Right lung (tissue), 5 donors: Measurements from ENCODE around the gene HMG20A. TPM values are rescaled to one million over a fixed set of nuclear protein-coding genes. Genes with fewer than 3 reads are reported as not detected.
A peak's percentile ranks its signal among the peaks of the same experiment; 100 is the strongest.

Experiments used
- DNase-seq, 2 donors: peaks; one replicate each; pipeline ENCODE4 v3.0.0-alpha.2; 2013
- polyA plus RNA-seq, 5 donors: library from polyadenylated mRNA; unstranded; fragments of 120-200 nt; gene quantifications; one replicate each; pipeline versions ENCODE4 v1.2.1 to v1.2.3, GENCODE V29; 2013; ENCODE audit warnings: inconsistent platforms in 1 of 5, low replicate concordance in 1 of 5; ENCODE audit not compliant: insufficient read length in 5 of 5, insufficient read depth in 1 of 5

Gene HMG20A
- polyA plus RNA-seq, 5 donors = 55.9 to 94.7 (median 79.0) TPM

GRCh38 chr15:77421370-77421700 is 647 bp downstream of the HMG20A start:
- no peak for DNase-seq

- DNase-seq = no peak
Observed at GRCh38 chr15:77425104-77425503, 4.4 kb downstream of the HMG20A start.

DNA sequence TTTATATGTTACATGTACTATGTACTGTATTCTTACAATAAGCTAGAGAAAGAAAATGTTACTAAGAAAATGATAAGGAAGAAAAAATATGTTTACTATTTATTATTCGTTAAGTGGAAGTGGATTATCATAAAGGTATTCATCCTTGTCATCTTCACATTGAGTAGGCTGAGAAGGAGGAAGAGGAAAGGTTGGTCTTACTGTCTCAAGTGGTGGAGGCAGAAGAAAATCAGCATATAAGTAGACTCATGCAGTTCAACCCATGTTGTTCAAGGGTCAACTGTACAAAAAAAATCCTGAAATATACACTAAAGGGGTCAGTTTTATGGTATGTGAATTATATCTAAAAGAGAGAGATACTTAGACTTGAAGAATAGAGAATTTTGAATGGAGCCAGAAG is 5.7 kb downstream of the HMG20A start:
- DNase-seq = no peak

- DNase-seq = no peak
Observed at GRCh38 chr15:77426871-77427270, 6.2 kb downstream of the HMG20A start.

GRCh38 chr15:77430213-77430612 is 9.5 kb downstream of the HMG20A start:
- DNase-seq = no peak

GRCh38 chr15:77430652-77431051 is 10.0 kb downstream of the HMG20A start:
- DNase-seq = no peak

DNA sequence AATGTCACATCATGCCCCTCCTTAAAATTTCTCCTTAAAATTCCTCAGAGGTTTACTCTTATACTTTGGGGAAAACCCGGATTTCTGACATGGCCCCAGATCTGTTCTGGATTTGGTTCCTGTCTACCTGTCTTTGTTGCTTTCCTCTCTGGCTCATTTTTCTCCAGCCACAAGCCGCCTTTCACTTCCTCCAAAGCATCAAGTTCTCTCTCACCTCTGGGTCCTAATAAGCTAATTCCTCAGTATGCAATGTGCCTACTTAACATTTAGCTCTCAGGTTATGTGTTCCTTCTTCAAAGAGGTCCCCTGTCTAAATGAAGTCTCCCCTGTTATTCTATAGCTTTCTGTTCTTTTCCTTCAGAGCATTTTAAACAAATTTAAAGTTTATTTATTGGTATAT is 16.1 kb downstream of the HMG20A start:
- DNase-seq = no peak

DNA sequence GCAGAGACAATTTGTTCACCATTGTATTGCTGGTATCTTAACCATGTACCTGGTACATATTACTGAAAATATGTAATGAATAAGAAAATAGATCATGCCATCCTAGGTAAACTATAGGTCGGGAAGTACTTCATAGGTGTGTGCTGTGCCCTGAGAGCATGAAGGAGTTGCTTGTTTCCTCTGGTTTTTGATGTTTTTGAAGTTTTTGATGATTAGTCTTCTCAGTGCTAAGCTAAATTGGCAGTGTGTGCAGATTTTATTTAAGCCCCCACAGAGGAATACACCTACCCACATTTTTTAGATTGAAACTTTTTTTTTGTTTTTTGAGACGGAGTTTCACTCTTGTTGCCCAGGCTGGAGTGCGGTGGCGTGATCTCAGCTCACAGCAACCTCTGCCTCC is 16.6 kb downstream of the HMG20A start:
- DNase-seq = no peak

DNA sequence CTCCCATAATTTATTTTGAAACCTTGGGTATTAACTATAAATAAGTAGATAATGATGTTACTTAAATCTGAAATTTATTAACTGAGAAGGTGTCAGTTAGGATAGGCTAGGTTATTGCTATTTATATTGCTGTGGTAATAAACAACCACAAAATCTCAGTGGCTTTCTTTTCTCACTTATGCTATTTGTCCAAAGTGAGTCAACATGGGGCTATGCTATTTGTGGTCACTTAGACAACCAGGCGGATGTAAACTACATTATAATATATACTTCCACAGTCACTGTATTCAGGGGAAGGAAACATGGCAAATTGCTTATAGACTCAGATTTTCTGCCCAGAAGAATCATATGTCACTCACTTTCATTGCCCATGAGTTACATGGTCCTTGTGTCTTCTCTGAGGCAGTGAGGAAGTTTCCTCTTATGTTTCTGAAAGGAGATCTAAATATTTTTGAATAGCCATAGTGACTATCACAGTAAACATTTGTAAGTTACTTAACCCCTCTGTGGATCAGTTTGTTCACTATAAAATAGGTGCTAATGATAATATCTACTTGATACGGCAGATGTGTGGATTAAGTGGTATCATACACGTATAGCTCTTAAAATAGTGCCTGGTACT is 19.8 kb downstream of the HMG20A start:
- no peak for DNase-seq

- DNase-seq = no peak
Observed at GRCh38 chr15:77446840-77447390, 26.2 kb downstream of the HMG20A start.

GRCh38 chr15:77454265-77454664 is 33.6 kb downstream of the HMG20A start:
- DNase-seq = no peak

DNA sequence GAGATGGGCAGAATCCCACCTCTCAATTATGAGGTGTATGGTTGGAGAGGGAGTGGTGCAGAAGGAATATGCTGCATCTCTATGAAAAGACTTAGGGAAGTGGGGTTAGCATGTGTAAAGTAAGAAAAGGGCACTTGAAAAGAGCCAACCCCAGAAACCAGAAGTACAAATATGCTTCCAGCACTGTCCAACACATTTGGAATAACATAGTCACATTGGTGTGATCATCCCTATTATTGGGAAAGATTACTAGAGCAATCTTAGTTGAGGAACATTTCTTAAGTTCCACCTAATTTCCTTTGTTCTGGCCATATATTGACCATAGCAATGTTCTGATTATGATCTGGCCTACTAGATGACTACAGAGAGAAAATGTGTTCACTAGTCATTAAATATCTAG is 34.3 kb downstream of the HMG20A start:
- DNase-seq = no peak

DNA sequence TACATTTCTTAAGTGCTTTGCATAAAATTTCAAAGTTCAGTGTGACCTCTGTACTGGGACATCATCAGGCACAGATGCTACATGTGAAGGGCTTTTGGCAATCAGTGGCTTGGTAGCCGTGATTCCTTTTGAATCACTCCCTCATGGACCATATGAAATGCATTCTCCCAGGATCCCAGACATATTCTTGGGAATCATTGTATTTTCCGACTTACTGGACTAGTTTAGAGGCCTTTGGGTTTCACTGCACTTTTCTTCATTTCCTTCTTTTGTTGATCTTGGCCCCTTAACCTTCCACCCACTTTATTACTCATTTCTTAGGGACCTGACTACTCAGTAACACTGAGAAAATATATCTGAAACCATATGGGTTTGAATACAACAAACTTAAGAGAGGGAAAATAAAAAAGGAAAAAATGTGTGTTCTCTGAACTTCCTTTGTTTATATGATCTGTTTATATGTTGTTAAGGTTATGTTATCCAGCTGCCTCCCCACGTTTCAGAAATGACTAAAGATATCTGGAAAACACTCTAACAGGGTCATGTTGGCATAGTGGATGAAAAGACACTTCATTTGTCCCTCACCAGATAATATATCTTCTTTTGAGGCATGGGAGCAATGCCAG is 35.1 kb downstream of the HMG20A start:
- peak; percentile 84 to 88 for DNase-seq

- DNase-seq = no peak
Observed at GRCh38 chr15:77456746-77457145, 36.1 kb downstream of the HMG20A start.

DNA sequence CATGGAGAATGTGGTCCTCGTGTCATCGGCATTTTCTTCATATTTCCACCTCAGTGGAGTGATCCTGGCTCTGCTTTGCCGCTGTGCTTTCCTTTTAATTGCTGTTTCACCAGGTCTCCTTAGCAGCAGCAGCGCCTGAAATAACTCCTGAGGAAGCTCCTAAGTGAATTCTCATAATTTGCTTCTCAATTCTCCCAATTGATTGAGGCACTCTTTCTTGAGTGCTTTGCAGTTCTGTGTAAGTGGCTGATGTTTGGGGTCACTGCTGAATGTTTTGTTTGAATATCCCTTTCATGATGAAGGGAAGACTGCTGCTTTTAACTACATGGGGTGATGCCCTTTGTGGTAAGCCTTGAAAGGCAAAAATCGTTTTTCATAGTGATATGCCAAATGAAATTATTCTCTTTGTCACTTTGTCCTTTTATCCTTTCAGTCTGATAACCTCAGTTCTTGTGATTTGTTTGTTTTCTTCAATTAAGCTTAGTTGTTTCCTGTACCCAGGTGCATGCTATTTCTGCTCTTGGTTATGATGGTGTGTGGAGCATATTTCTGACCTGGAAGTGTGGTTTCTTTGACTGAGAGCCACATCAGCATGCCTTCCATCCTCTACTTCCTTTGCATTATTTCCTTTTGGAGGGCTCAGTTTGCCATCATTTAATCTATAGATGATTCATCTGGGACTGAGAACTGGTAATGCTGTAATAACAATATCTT is 36.7 kb downstream of the HMG20A start:
- no peak for DNase-seq

GRCh38 chr15:77457905-77458265 is 37.2 kb downstream of the HMG20A start:
- no peak for DNase-seq

- no peak for DNase-seq
Observed at GRCh38 chr15:77459031-77459430, 38.3 kb downstream of the HMG20A start.

DNA sequence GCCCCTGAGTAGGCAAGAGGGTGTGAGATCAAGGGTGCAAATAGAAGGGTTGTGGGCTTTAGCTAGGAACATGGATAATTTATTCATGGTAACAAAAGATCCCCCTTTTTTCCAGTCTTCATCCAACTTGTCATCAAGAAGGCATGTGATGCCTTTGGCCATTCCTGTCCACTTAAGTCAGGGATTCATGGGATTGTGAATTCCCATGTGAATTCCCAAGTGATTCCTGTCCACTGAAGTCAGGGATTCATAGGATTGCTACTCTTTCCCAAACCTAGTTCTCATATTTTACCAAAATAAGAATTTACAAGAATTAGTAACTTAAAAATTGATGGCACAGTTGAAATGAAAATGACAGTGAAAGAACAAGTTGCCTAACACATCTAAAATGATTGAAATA is 40.8 kb downstream of the HMG20A start:
- no peak for DNase-seq

DNA sequence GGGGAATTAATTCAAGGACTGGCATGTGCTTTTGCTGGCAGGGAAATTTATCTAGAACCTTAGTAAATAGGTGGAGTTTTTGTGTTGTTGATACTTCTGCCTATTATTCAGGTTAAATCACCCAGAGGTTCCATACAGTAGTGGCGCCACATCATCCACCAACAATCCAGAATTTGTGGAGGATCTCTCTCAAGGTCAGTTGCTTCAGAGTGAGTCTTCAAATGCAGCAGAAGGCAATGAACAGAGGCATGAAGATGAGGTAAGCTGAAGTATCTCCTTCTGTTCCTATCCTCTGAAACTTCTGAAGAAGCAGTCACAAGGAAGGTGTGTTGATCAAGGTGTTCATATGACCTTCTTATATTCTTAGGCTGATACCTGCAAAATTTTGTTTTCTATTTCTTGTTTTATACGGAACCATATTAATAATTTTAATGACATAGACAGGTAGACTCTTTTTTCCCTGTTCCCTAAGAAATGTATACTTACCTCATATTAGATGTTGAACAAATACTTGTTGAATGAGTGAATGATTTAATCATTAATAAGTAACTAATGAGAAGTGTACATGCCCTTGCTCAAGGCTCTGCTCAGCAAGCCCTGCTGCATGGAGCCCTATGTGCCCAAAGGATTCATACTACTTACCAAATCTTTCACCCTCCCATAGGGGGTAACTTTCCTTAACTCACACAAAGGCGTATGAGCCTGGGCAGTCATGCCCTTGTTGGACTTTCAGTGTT is 43.6 kb downstream of the HMG20A start:
- DNase-seq = no peak

- no peak for DNase-seq
Observed at GRCh38 chr15:77466521-77466920, 45.8 kb downstream of the HMG20A start.

GRCh38 chr15:77468896-77469295 is 48.2 kb downstream of the HMG20A start:
- no peak for DNase-seq

DNA sequence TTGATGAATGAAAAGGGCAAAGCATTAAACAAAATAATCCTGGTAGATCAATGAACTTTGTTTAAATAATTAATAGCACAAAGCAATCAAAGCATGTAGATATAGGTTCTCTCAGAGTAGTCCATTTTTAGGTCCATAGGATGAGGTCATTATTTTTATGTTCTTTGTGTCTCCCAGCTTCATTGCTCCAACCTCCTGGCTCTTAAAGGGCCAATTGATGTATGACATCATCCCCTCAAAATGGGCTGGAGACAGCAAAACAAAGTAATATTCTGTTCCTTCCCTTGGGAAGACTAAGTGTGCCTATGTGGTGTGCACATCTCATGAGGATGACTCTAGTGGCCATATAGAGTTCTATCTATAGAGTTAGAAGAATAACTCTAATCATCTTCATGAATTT is 49.5 kb downstream of the HMG20A start:
- DNase-seq = no peak

- DNase-seq = no peak
Observed at GRCh38 chr15:77473328-77473727, 52.6 kb downstream of the HMG20A start.
